HCT116 (cell line): ENCODE measurements around the gene PTH2. TPM values are rescaled to one million over a fixed set of nuclear protein-coding genes. Genes with fewer than 3 reads are reported as not detected.
A peak's percentile ranks its signal among the peaks of the same experiment; 100 is the strongest.

Experiments used
- ATAC-seq: fragments of 200-7000 bp; cut with Tn5 transposase; 2 replicates; pipeline ENCODE4 v1.9.1; 2020; ENCODE audit warnings: mild to moderate bottlenecking, moderate library complexity
- BruUV-seq: library from RNA; stranded (reverse); fragments of 400-500 nt; replicated peaks from 2 replicates; lab custom pipeline; 2021; lab: Mats Ljungman, UMichigan
- CTCF ChIA-PET: fragments of 300-600 bp; sonication (Branson Sonifier 250); formaldehyde crosslinking; loops from one replicate; lab custom pipeline; 2021; ENCODE audit warnings: antibody characterized with exemption; lab: Charles Lee
- POLR2A ChIA-PET: fragments of 300-600, 350-600 bp; sonication (Branson Sonifier 250); formaldehyde crosslinking; loops from one replicate; lab custom pipeline; 2021; ENCODE audit warnings: antibody characterized with exemption; lab: Charles Lee
- RAD21 ChIA-PET, 2 experiments: fragments of 300-600 bp; sonication (Branson Sonifier 250); formaldehyde crosslinking; loops; one replicate each; lab custom pipeline; 2023; ENCODE audit warnings: low total read pairs in 2 of 2; ENCODE audit not compliant: uncharacterized antibody in 2 of 2, unreplicated experiment in 2 of 2, low non-redundant PET in 1 of 2; lab: Charles Lee
- DNase-seq: peaks from one replicate; pipeline ENCODE4 v3.0.0-alpha.2; 2010; ENCODE audit warnings: low read depth, low spot score
- H2AFZ ChIP-seq: fragments of 200-600 bp; shearing (Covaris generic), sonication (generic); 2 replicates; pipeline ENCODE4 v1.6.1; 2017; ENCODE audit warnings: low read depth, mixed run types, mixed read lengths, antibody characterized with exemption, low read length; ENCODE audit not compliant: poor library complexity, severe bottlenecking
- H3K27ac ChIP-seq: 2 replicates; pipeline ENCODE4 v1.5.1; 2012; ENCODE audit warnings: low read depth, low read length
- H3K27me3 ChIP-seq: fragments of 200-600 bp; sonication (generic); 2 replicates; pipeline ENCODE4 v1.6.1; 2016; ENCODE audit warnings: mixed run types, low read length, mixed read lengths; ENCODE audit not compliant: insufficient read depth
- H3K36me3 ChIP-seq, 2 experiments: fragments of 200-500 bp in 1 of 2; fragments of 200-600 bp in 1 of 2; sonication (Bioruptor generic) in 1 of 2; sonication (generic) in 1 of 2; 2 replicates each; pipeline versions ENCODE4 v1.5.1 to v1.6.1; 2014 to 2016; ENCODE audit warnings: low read length in 2 of 2, inconsistent platforms in 1 of 2, mixed read lengths in 1 of 2, mixed run types in 1 of 2; ENCODE audit not compliant: insufficient read depth in 2 of 2, control insufficient read depth in 1 of 2
- H3K4me1 ChIP-seq, 2 experiments: fragments of 200-600 bp in 1 of 2; sonication (generic) in 1 of 2; 2 replicates each; pipeline versions ENCODE4 v1.5.1 to v1.6.1; 2012 to 2017; ENCODE audit warnings: low read length in 2 of 2, inconsistent platforms in 1 of 2, mild to moderate bottlenecking in 1 of 2, mixed read lengths in 1 of 2, mixed run types in 1 of 2, moderate library complexity in 1 of 2; ENCODE audit not compliant: insufficient read depth in 2 of 2, control insufficient read depth in 1 of 2
- H3K4me2 ChIP-seq: fragments of 200-600 bp; sonication (generic); 2 replicates; pipeline ENCODE4 v1.6.1; 2017; ENCODE audit warnings: mixed run types, low read length, mixed read lengths
- H3K4me3 ChIP-seq, 2 experiments: fragments of 200-600 bp in 1 of 2; sonication (generic) in 1 of 2; replicated peaks in 1 of 2; 2 replicates each; pipeline ENCODE4 v1.5.1; 2011 to 2016; ENCODE audit warnings: low read length in 2 of 2, control low read depth in 1 of 2, low read depth in 1 of 2, mild to moderate bottlenecking in 1 of 2, mixed read lengths in 1 of 2, mixed run types in 1 of 2
- H3K79me2 ChIP-seq: fragments of 200-600 bp; sonication (generic); 2 replicates; pipeline ENCODE4 v1.6.1; 2017; ENCODE audit warnings: mild to moderate bottlenecking, mixed run types, low read length, moderate library complexity, mixed read lengths; ENCODE audit not compliant: insufficient read depth
- H3K9ac ChIP-seq: fragments of 200-600 bp; sonication (generic); 2 replicates; pipeline ENCODE4 v1.6.1; 2016; ENCODE audit warnings: low read length, mixed read lengths
- H3K9me2 ChIP-seq: fragments of 200-600 bp; sonication (generic), shearing (Covaris generic); 2 replicates; pipeline ENCODE4 v1.6.1; 2017; ENCODE audit warnings: mixed run types, mild to moderate bottlenecking, moderate library complexity; ENCODE audit not compliant: insufficient read depth
- H3K9me3 ChIP-seq, 2 experiments: fragments of 200-500 bp in 1 of 2; fragments of 200-600 bp in 1 of 2; sonication (Bioruptor generic) in 1 of 2; sonication (generic) in 1 of 2; 2 replicates each; pipeline ENCODE4 v1.6.1; 2014 to 2017; ENCODE audit warnings: low read length in 2 of 2, mixed read lengths in 2 of 2, inconsistent platforms in 1 of 2, low read depth in 1 of 2, mild to moderate bottlenecking in 1 of 2, mixed run types in 1 of 2, moderate library complexity in 1 of 2; ENCODE audit not compliant: control insufficient read depth in 1 of 2, insufficient read depth in 1 of 2
- H4K20me1 ChIP-seq: fragments of 200-600 bp; sonication (generic), shearing (Covaris generic); 2 replicates; pipeline ENCODE4 v1.6.1; 2017; ENCODE audit warnings: mixed run types, mild to moderate bottlenecking, moderate library complexity; ENCODE audit not compliant: insufficient read depth
- EGR1 ChIP-seq: IDR thresholded peaks from 2 replicates; pipeline ENCODE4 v1.6.1; 2012; ENCODE audit warnings: low read depth
- MAX ChIP-seq: IDR thresholded peaks from 2 replicates; pipeline ENCODE4 v1.6.1; 2012
- ZBTB33 ChIP-seq: IDR thresholded peaks from 2 replicates; pipeline ENCODE4 v1.6.1; 2011; ENCODE audit warnings: mild to moderate bottlenecking, low read length, moderate library complexity; ENCODE audit not compliant: insufficient replicate concordance; ENCODE audit errors: extremely low read depth
- intact Hi-C: fragments of 100-400 bp; cut with micrococcal nuclease; formaldehyde crosslinking; loops from 2 replicates; pipeline ENCODE4 v1.10.0; 2022
- total RNA-seq: library from RNA; stranded (reverse); gene quantifications from one replicate; pipeline ENCODE4 v1.2.1, GENCODE V29; 2021; ENCODE audit not compliant: unreplicated experiment

PTH2 gene
- total RNA-seq, 1 experiment from 2014 or later: 9.5 TPM

GRCh38 chr19:49421039-49421877, 2.0 kb downstream of the PTH2 start:
- BruUV-seq: no TSS peak
- ATAC-seq: peak; percentile 82

More at GRCh38 chr19:49421039-49421877, 2.0 kb downstream of the PTH2 start:
- no peaks in the 10 kb centered on the region for H3K9me2 ChIP-seq
- TF ChIP-seq MAX (peak; percentile 33; the same call in 1 of the 2 replicates), ZBTB33 (no peak), EGR1 (0 out of 2 replicates have a peak, but pooled peaks have one; percentile 30)
- TF ChIP-seq, all 23 proteins: peak for 2
- Histone ChIP-seq H3K9ac (no peak overlapping the region), H2AFZ (peak overlapping the region; percentile 37), H3K4me3 (no peak overlapping the region), H3K36me3 (no peaks in the 10 kb centered on the region), H3K79me2 (no peaks in the 10 kb centered on the region), H3K4me2 (no peak overlapping the region), H4K20me1 (no peaks in the 10 kb centered on the region), H3K9me3 (no peaks in the 10 kb centered on the region), H3K4me1 (peaks cover 5 to 19% of the 10 kb centered on the region in 2 experiments; a peak in 3 of 4 replicates), H3K27me3 (peaks cover 20% of the 10 kb centered on the region; the same call in 1 of the 2 replicates), H3K27ac (no peak overlapping the region)
- ChIA-PET POLR2A (no interaction called here), CTCF (interaction anchor here (1.1 kb wide), 1 partner anchor 10 kb away, joined by 3 read pairs; no protein-coding TSS in a partner anchor), RAD21 (no interaction called here)
- intact Hi-C loops: no loop called here
- DNase-seq: no peak
